ENCODE measurements around the gene GTF2E1.

DNA sequence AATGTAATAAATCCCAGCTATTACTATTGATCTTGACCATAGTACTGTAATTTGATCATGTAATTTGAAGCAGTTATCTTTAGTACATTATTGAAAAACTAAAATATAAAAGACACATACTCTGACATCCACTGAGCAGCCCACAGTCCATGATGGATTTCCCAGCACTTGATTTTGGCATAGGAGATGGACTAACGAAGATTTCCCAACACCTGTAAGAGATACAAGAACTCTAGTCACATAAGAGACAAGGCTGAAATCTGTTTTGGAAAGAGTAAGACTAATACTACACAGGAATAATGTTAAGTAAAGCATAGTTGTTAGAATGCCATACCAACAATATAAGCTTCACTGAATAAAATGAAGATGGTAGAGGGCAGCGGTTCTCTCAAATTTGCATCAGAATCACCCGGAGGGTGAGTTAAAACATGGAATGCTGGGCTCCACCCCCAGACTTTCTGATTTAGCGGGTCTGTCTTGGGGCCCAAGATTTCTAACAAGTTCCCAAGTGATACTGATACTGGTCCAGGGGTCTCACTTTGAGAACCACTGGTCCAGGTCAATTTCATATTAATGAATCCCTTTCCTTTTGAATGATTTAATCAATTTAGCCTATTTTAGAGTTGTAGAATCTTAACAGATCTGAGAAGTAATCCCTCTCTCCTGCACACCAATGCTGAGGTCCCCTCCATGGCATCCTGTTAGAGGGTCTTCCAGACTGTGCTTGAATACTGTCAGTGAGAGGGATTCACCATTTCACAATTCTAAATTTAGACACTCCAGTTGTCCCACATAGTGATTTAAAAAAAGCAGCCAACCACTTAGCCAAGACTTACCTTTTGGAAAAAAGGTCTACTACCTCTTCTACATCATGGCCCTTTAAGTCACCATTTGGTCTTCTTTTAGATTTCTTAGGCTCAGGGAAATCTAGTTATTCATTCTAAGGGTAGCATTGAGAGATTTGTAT lies 11.7 kb upstream of the GTF2E1 start:
- TF ChIP-seq CTCF (IDR thresholded peaks at IDR 0.05; ENCODE audit: insufficient read depth, low read depth, low read length) (no peak), EZH2 (IDR thresholded peaks at IDR 0.05; ENCODE audit: insufficient read depth, low read length) (no peak)
